Adrenal gland (tissue), 12 donors: ENCODE data around the gene DOP1A. TPM values are rescaled to one million over a fixed set of nuclear protein-coding genes. Genes with fewer than 3 reads are reported as not detected.

Experiments
- DNase-seq, 7 donors: peaks; one replicate each; pipeline ENCODE4 v3.0.0-alpha.2; 2019 to 2020
- H3K27ac ChIP-seq, 5 donors: fragments of 200-600 bp; sonication (generic) in 4 of 5; 1 replicate in 3 of 5; 2 replicates in 2 of 5; pipeline versions ENCODE4 v1.5.1 to v1.8.0; 2016 to 2020; ENCODE audit warnings: mild to moderate bottlenecking in 1 of 5
- H3K27me3 ChIP-seq: fragments of 200-600 bp; 2 replicates; pipeline ENCODE4 v1.8.0; 2021
- H3K36me3 ChIP-seq, 2 donors: fragments of 200-600 bp; replicated peaks in 1 of 2; 1 replicate in 1 of 2; 2 replicates in 1 of 2; pipeline versions ENCODE4 v1.5.1 to v1.8.0; 2018 to 2022
- H3K4me1 ChIP-seq, 2 donors: fragments of 200-600 bp; replicated peaks in 1 of 2; 1 replicate in 1 of 2; 2 replicates in 1 of 2; pipeline versions ENCODE4 v1.5.1 to v1.8.0; 2018 to 2021
- H3K4me3 ChIP-seq, 4 donors: fragments of 200-600 bp; sonication (generic) in 3 of 4; one replicate each; pipeline ENCODE4 v1.5.1; 2016 to 2018
- H3K9me3 ChIP-seq, 3 donors: fragments of 200-600 bp; sonication (generic) in 1 of 3; replicated peaks in 1 of 3; 1 replicate in 2 of 3; 2 replicates in 1 of 3; pipeline versions ENCODE4 v1.5.1 to v1.8.0; 2016 to 2021
- CTCF ChIP-seq, 6 experiments: fragments of 450-650 bp in 4 of 6; fragments of 200-600 bp in 2 of 6; sonication (generic) in 1 of 6; IDR thresholded peaks; 1 replicate in 5 of 6; 2 replicates in 1 of 6; pipeline versions ENCODE4 v1.5.1 to v1.8.0; 2016 to 2021; ENCODE audit warnings: antibody characterized with exemption in 6 of 6, mild to moderate bottlenecking in 2 of 6, moderate library complexity in 1 of 6
- POLR2A ChIP-seq, 2 donors: fragments of 450-650 bp; IDR thresholded peaks; one replicate each; pipeline ENCODE4 v1.6.1; 2017; ENCODE audit warnings: antibody characterized with exemption in 2 of 2, mild to moderate bottlenecking in 2 of 2, moderate library complexity in 1 of 2
- WGBS, 4 donors: extraction: QIAGEN DNeasy Blood & Tissue Kit in 2 of 4; methylation state at CpG; one replicate each; pipeline versions ENCODE4 v1.1.5 to v1.1.7; 2013 to 2017; 5-methylcytosine and 5-hydroxymethylcytosine counted together
- intact Hi-C, 2 donors: fragments of 100-400 bp; cut with DNase I; formaldehyde crosslinking; loops; one replicate each; pipeline versions ENCODE4 v1.14.1 to v1.15.0; 2022 to 2023
- polyA plus RNA-seq, 3 donors: library from polyadenylated mRNA; stranded (reverse); fragments of 200-250 nt in 2 of 3; fragments of 350-450 nt in 1 of 3; fragmentation: Illumina TruSeq in 1 of 3; extraction: RNeasy Lipid Tissue Mini Kit (QIAGEN cat#74804) in 1 of 3; gene quantifications; one replicate each; pipeline ENCODE4 v1.2.3, GENCODE V29; 2013 to 2014
- total RNA-seq, 9 donors: library from RNA; depleted of rRNA in 4 of 9; stranded (reverse); fragments of >200 nt in 4 of 9; fragments of 120-200 nt in 1 of 9; fragmentation: NEBNext Ultra II Directional in 1 of 9; extraction: Animal tissue kit (Norgen Biotek cat#: 25700) in 1 of 9; gene quantifications; one replicate each; pipeline versions ENCODE4 v1.1.0 to v1.2.4, GENCODE V29; 2013 to 2023
- donor health status: healthy with polysubstance abuse.
- donor health status: Bipolar disorder and iron deficiency.
- donor health status: DM: yes; HTN: yes; CAD: no.
- donor health status: DM: no; HTN: no; CAD: no.
- donor health status: DM: no; HTN: no; CAD: no.
- donor health status: DM: yes; HTN: yes; CAD: no.

The DOP1A gene
- total and polyA plus RNA-seq, 12 donors = 11.3 to 33.6 (median 17.8) TPM

GRCh38 chr6:83062225-83062624 is 5.2 kb upstream of the DOP1A start:
- H3K27ac ChIP-seq = no peak overlapping the region
- WGBS, 4 donors = 95 to 100% (median 100%) methylated on average over 1 of the region's 1 CpG
- H3K4me3 ChIP-seq = no peak overlapping the region
- DNase-seq = no peak
- no peaks in the 10 kb centered on the region for H3K9me3 ChIP-seq
- TF ChIP-seq CTCF (IDR thresholded peaks at IDR 0.05) (no peak), POLR2A (IDR thresholded peaks at IDR 0.05) (no peak)
- intact Hi-C loops = loop anchor here (10.0 kb wide), 2 partner anchors 153 to 453 kb away; partner anchors contain the start of gene PRSS35 (in 1 of the 2)
- H3K4me1 ChIP-seq = peaks cover 0 to 8% of the 10 kb centered on the region in 2 donors
- H3K36me3 ChIP-seq = no peaks in the 10 kb centered on the region
- no peaks in the 10 kb centered on the region for H3K27me3 ChIP-seq

GRCh38 chr6:83065511-83066192 is 1.8 kb upstream of the DOP1A start, which contains the start of gene UBE3D:
Gene UBE3D (minus strand): TSS chr6:83065841. CDS start chr6:83065718, 123 bp downstream.
- DNase-seq = peak; percentile 89 to 95 (median 93)
- Histone ChIP-seq H3K36me3 (no peaks in the 10 kb centered on the region), H3K4me3 (peak within 1 kb of the TSS; percentile 36 to 90 (median 66)), H3K4me1 (peaks cover 3 to 33% of the 10 kb centered on the region in 2 donors), H3K27ac (peak within 1 kb of the TSS in 3 of 5 donors; percentile 36 to 70 (median 67)), H3K27me3 (no peaks in the 10 kb centered on the region), H3K9me3 (no peaks in the 10 kb centered on the region)
- WGBS, 4 donors = 2 to 8% (median 3%) methylated on average over 13 to 48 of the region's 48 CpGs
- intact Hi-C loops = loop anchor here (10.0 kb wide), 2 partner anchors 149 to 449 kb away; partner anchors contain the start of gene PRSS35 (in 1 of the 2)
- TF ChIP-seq POLR2A (IDR thresholded peaks at IDR 0.05) = peak; percentile 23 to 60
- TF ChIP-seq CTCF (IDR thresholded peaks at IDR 0.05) = peak; percentile 70 to 99 (median 96)

DNA sequence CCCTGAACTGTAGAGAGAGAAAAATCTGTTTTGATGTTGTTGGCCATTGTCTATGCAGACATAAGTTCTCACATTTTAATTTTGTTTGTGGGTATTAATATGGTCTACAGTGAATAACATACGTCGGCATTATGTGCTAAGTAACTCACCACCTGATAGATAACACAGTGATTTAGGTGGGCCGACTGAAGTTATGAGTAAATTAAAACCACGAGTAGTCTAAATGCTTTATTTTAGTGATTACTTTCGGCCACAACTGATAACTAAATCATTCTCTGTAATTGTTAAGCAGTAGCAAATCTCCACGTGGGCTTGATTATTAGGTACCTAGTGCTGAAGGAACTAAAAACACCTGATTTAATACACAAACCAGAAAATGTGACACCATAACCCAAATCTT is 1.1 kb downstream of the DOP1A start:
- Histone ChIP-seq H3K4me3 (peak overlapping the region in 1 of 4 donors; percentile 85), H3K27ac (peak overlapping the region in 1 of 5 donors; percentile 88), H3K9me3 (no peaks in the 10 kb centered on the region), H3K36me3 (no peaks in the 10 kb centered on the region), H3K27me3 (no peaks in the 10 kb centered on the region), H3K4me1 (peaks cover 3 to 41% of the 10 kb centered on the region in 2 donors)
- TF ChIP-seq CTCF (IDR thresholded peaks at IDR 0.05) (no peak), POLR2A (IDR thresholded peaks at IDR 0.05) (no peak)
- WGBS, 4 donors = 37 to 53% (median 45%) methylated on average over 6 of the region's 6 CpGs
- no peak for DNase-seq
- intact Hi-C loops = loop anchor here (10.0 kb wide), 2 partner anchors 146 to 446 kb away; partner anchors contain the start of gene PRSS35 (in 1 of the 2)

DNA sequence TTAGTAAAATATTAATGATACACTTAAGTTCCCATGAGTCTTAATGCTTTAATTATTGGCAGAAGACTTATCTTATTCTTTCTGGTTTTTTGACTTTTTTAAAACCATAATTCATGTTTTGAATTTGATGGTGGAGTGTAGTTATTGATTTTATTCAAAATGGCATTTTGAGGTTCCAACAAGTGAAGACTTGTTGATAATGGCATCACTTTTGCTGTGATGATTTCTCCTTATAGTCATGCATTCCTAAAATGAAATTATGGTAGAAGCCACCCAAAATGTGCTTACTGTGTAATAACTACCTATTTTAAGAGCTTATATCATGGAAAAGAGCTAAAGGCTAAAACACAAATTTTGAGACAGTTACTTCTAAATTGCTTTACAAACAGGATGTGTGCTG is 2.2 kb downstream of the DOP1A start:
- Histone ChIP-seq H3K36me3 (no peaks in the 10 kb centered on the region), H3K4me3 (no peak overlapping the region), H3K27ac (no peak overlapping the region), H3K9me3 (no peaks in the 10 kb centered on the region), H3K4me1 (peaks cover 3 to 38% of the 10 kb centered on the region in 2 donors), H3K27me3 (no peaks in the 10 kb centered on the region)
- no peak for TF ChIP-seq POLR2A (IDR thresholded peaks at IDR 0.05)
- no peak for TF ChIP-seq CTCF (IDR thresholded peaks at IDR 0.05)
- no peak for DNase-seq
- intact Hi-C loops = loop anchor here (10.0 kb wide), 2 partner anchors 145 to 445 kb away; partner anchors contain the start of gene PRSS35 (in 1 of the 2)
